GM12892 (cell line): ENCODE data around the gene GABRG3.

Experiments used
- POLR2A ChIP-seq: IDR thresholded peaks from 2 replicates; pipeline ENCODE4 v1.6.1; 2011; ENCODE audit warnings: low read depth, low read length, control low read depth
- TAF1 ChIP-seq: IDR thresholded peaks from 2 replicates; pipeline ENCODE4 v1.6.1; 2011; ENCODE audit warnings: low read depth, mild to moderate bottlenecking, control low read depth, low read length, borderline replicate concordance

DNA sequence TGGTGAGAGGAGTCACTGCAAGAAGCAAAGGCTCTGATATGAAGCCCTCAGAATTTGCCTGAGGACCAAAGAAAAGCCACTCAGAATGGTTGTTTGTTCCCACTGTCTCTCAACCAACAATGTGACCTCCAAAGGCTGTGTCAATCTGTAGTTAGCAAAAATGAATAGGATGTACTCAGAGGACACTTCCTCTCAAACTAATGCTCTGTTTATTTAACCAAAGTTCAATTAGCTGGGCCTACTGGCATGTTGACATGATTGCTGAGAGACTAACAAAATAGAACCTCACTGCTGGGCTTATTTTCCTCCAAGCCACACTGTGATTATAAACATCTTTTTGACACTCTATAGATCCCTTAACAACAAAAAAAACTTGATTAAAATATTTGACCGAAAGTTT lies 605.6 kb downstream of the GABRG3 start:
- TF ChIP-seq TAF1: no peak
- no peak for TF ChIP-seq POLR2A
